DMS153 treated with DMSO at 0.1 percent for 48 hours (cell line): Measurements from ENCODE around the gene RANBP9.

Experiments
- DNase-seq: peaks from one replicate; lab custom pipeline; 2025; ENCODE audit not compliant: unreplicated experiment; lab: John Stamatoyannopoulos, UW

Gene RANBP9

DNA sequence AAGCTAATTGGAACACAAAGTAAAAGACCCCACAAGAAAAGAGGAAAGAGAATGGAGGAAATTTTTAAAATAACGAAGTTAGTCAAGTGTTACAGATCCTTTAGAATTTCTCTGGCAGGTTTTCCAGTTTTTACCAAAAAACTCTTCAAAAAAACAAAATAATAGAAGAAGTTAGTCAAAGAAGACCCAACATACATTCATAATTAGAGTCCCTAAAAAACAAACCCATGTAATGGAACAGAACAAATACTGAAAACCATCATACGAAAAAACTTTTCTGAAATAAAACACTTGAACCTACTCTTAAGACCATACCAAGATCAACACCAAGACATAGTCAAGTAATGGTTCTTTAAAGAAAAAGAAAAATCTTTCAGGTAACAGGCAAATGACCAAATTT is 31.6 kb downstream of the RANBP9 start:
- no peak for DNase-seq

DNA sequence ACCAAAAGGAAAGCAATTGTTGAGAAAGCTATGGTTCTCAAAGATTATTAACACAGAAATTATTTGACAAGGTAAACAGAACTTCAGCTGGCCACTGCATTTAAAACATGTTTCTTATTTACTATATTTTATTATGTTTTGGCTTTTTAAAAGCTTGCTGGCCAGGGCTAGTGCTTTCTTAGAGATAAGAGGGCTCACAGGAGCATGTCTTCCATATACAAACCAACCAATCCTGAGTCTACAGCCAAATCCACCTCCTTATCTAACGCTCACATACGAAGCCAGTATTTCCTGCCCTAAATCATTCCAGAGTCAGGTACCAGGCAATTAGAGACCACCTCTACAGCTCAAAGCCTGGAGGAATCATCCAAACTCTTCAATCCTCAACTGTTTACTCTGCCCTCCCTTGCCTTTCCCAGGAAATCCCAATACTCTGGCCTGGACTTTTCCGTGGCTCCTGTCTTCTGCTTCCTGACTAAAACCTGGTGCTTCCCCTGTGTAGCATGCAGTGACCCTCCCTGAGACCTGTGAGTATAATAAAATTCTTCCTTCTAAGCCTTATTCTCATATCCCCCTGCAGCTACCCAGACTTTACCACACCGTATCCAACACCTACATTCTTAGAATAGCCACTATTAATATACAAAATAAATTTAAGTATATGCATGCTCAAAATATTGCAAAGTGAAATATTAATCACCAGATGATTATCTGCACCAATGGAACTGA is 33.2 kb downstream of the RANBP9 start:
- no peak for DNase-seq

DNA sequence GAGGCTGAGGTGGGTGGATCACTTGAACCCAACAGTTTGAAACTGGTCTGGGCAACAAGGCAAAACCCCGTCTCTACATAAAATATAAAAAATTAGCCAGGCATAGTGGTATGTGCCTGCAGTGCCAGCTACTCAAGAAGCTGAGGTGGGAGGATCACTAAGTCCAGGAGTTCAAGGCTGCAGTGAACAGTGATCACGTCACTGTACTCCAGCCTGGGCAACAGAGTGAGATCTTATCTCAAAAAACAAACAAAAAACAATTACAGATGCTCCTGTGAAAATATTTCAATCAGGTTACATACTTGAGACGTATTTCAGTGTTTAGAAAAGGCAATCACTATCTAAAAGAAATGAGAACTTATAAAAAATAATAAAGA is 33.8 kb downstream of the RANBP9 start:
- no peak for DNase-seq

GRCh38 chr6:13676551-13677156 is 35.0 kb downstream of the RANBP9 start:
- no peak for DNase-seq

DNA sequence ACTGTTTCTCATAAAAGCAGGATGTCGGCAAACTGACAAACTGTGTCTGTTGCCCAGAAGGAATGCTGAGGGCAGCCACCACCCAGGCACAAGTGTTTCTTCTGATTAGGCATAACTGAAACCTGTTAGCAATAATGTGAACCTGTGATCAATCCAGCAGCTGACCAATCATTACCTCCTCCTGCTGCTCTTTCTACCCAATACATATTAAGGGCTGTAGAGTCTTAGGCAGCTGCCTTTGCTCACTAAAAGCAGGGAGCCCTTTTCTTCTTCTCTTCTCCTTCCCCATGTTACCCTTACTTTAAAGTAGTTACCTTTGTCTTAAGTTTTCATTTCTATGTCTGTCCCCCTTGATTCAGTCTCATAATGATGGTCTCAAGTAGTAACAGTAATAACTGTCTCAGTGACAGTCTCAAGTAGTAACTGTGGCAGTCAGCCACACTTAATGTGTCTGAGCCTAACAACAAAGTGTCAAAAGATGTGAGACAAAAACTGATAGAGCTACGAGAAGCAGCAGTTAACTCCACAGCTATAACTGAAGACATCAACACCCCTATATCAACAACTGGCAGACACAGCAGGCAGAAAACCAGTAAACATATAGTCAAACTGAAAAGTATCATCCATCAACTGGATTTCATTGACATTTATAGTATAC is 37.0 kb downstream of the RANBP9 start:
- DNase-seq = no peak

GRCh38 chr6:13673825-13674444 is 37.7 kb downstream of the RANBP9 start:
- no peak for DNase-seq

DNA sequence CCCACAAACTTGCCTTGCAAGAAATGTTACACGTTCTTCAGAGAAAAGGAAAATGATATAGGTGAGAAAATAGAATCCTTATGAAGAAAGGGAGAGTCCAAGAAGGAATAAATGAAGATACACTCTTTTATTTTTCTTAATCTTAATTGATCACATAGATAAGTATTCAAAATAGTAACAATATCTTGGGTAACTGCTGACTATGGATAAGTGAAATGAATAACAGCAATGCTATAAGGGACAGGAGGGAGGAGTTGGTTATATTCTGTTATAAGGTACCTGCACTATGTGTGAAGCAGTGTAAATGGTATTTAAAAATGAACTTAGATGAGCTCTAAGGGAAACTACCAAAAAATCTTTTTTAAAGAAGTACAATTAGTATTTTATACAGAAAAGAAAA is 38.3 kb downstream of the RANBP9 start:
- no peak for DNase-seq

- DNase-seq = no peak
These were observed 38.7 kb downstream of the RANBP9 start for GRCh38 chr6:13672904-13673303.

DNA sequence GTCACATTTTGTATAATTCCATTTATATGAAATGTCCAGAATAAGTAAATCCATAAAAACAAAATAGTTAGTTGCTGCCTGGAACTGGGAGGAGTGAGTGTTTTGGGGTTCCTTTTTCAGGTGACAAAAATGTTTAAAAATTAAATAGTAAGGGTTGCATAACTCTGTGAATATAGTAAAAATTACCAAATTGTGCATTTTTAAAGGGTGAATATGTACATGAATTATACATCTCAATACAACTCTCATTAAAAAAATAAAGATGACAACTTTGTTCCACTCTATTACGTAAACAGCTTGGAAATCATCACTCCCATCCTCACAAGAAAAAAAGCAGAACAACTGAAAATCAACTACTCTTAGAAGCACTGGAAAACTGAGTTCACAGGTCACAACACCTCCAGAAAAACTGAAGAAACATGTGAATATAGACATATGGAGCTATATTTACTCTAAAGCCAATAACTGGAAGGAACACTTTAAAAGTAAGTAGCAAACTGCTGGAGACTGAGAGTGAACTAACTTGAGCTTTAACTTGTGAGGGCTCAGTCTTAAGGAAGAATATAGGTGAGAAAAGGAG is 40.0 kb downstream of the RANBP9 start:
- DNase-seq = no peak

GRCh38 chr6:13669476-13669875 is 42.2 kb downstream of the RANBP9 start:
- no peak for DNase-seq

GRCh38 chr6:13668291-13668928 is 43.2 kb downstream of the RANBP9 start:
- DNase-seq = no peak

DNA sequence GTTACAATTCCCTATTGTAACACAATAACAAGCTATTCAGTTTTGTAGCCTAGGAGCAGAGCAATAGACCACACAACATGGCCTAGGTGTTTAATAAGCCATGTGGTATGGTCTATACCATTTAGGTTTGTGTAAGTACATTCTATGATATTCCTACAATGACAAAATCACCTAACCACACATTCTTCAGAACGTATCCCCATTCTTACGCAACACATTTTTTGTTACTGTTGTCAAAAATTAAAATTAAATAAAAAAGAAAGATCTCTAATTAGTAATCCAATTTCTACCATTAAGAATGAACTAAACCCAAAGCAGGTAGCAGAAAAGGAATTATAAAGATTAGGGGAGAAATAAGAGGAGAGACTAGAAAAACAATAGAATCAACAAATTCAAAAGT is 44.0 kb downstream of the RANBP9 start:
- no peak for DNase-seq

DNA sequence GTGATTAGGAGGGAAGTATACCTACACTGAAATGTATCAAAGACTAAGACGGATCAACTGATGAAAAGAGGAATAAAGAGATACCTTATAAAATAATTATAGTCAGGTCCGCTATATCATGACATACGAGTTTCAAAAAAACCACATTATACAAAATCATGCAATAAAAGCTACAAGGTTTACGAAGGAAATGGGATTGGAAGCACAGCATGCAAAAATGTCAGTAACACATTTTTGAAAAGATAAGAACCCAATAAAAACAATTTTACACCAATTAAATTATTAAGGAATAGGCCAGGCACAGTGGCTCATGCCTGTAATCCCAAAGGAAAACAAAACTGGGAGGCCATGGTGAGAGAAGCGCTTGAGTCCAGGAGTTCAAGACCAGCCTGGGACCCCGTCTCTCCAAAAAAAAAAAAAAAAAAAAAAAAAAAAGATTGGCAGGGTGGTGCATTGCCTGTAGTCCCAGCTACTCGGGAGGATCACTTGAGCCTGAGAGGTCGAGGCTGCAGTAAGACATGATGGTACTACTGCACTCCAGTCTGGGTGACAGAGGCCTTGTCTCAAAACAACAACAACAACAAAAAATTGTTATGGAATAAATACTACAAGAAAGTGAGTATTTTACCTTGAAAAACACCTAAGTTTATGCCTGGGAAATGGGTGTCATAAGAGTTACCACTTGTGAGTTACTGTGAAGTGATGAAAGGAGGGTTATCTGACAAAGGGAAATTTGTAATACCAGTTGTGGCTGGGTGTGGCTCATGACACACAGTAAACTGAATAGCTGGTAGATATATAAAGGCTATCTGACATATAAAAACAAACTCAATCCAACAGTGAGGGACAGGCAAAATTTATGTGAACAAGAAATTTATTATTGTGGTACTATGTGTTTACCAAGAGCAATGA is 45.2 kb downstream of the RANBP9 start:
- no peak for DNase-seq

DNA sequence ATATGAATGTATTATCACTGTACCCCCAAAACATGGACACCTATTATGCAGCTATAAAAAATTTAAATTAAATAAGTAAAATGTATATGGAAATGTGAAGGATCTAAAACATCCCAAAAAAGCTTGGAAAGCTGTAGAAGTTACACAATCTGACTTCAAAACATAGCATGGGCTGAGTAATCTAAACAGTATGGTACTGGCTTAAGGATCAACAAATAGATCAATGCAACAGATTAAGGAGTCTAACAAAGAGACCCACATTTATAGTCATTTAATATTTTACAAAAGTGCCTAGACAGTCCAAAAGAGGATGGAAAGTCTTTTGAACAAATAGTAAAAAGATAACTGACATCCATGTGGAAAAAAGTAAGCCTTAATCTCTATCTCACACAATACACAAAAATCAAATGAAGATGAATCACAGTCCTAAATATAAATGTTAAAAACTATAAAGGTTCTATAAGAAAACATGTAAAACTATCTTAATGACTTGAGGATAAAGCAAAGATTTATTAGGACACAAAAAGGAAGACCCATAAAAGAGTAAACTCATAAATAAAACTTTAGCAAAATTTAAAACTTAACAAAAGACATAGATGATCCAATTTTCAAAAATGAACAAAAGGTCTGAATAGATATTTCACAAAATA is 46.8 kb downstream of the RANBP9 start:
- no peak for DNase-seq

DNA sequence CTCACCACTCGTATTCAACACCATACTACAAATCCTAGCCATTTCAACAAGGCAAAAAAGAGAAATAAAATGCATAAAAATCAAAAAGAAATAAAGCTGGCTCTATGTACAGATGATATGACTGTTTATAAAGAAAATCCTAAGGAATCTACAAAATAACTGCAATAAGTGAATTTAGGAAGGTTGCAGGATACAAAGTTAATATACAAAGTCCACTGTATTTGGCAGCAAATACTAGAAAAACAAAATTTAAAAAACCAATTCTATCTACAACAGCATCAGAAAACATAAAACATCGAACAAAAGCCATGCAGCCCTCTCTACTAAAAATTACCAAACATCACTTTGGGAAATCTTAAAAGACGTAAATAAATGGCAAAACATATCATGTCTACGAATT is 47.6 kb downstream of the RANBP9 start:
- no peak for DNase-seq

GRCh38 chr6:13662651-13663334 is 48.8 kb downstream of the RANBP9 start:
- no peak for DNase-seq

GRCh38 chr6:13661647-13662046 is 50.0 kb downstream of the RANBP9 start:
- no peak for DNase-seq

GRCh38 chr6:13660893-13661292 is 50.7 kb downstream of the RANBP9 start:
- DNase-seq = no peak

DNA sequence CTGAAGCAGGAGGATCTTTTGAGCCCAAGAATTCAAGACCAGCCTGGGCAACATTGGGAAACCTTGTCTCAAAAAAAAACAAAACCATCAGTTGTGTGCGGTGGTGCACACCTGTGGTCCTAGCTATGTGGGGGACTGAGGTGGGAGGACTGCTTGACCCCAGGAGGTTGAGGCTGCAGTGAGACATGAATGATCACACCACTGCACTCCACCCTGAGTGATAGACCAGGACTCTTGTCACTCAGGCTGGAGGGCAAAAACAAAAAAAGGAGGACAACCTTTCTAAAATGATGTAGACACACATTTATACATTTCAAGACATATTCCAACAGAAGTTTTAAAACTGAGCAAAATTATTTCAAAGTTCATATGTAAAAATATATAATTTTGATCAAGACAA is 51.4 kb downstream of the RANBP9 start:
- DNase-seq = no peak
